ENCODE results near the gene CD300LB.

Gene CD300LB

DNA sequence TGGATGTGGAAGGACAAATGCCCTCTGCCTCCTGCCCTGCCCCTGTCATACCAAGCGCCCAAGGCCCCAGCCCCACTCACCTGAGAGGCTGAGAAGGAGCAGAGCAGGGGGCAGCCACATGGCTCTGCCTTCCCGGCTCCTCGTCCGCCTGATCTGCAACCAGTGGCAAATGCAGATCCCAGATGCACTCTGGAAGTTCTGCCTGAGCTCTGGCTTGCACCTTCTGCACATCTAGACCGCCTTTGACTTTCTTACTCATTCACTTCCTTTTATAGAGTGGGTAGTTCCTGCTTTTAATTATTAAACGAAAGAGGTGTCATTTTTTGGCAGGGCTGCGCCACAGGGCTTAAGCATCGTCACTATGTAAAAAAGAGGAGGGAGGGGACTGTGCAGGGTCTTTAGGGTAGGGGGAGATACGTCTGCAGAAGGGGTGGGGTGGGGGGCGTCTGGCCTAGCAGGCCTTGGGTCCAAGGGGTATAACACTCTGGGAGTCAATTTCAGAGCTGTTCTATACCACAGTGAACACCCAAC lies at the start of gene CD300LB:
TSS of gene CD300LB (minus strand) at position 245 of the 531 bp plus-strand sequence. CDS start at position 120, 125 bp downstream.
- no peak within 1 kb of the TSS for H3K4me2 ChIP-seq (ENCODE audit: low read length)
- H3K4me1 ChIP-seq (ENCODE audit: control insufficient read depth, low read length) = peaks cover 4% of the 10 kb centered on the region
- H3K9me2 ChIP-seq (replicated peaks; ENCODE audit: control insufficient read depth, low read length) = no peaks in the 10 kb centered on the region
- H3F3A ChIP-seq (ENCODE audit: control insufficient read depth, insufficient read depth) = no peaks in the 10 kb centered on the region
- no peaks in the 10 kb centered on the region for H4K20me1 ChIP-seq (ENCODE audit: control insufficient read depth, insufficient read depth, low read depth, low read length)
- H3K79me2 ChIP-seq (ENCODE audit: control insufficient read depth, low read length) = no peaks in the 10 kb centered on the region
- H3K27me3 ChIP-seq (ENCODE audit: control insufficient read depth, low read length) = no peaks in the 10 kb centered on the region
- H3K27ac ChIP-seq (ENCODE audit: low read depth, low read length) = no peak within 1 kb of the TSS
- H3K9me3 ChIP-seq (ENCODE audit: control insufficient read depth, insufficient read depth, low read length) = no peaks in the 10 kb centered on the region
- H3K4me3 ChIP-seq (ENCODE audit: low read length) = no peak within 1 kb of the TSS
- TF ChIP-seq EZH2phosphoT487 (IDR thresholded peaks at IDR 0.05; ENCODE audit: borderline replicate concordance, low read length) (no peak), CTCF (IDR thresholded peaks at IDR 0.05; ENCODE audit: low read depth, low read length, poor library complexity, severe bottlenecking) (no peak)
- no peaks in the 10 kb centered on the region for H3K36me3 ChIP-seq (ENCODE audit: control insufficient read depth, low read length)

DNA sequence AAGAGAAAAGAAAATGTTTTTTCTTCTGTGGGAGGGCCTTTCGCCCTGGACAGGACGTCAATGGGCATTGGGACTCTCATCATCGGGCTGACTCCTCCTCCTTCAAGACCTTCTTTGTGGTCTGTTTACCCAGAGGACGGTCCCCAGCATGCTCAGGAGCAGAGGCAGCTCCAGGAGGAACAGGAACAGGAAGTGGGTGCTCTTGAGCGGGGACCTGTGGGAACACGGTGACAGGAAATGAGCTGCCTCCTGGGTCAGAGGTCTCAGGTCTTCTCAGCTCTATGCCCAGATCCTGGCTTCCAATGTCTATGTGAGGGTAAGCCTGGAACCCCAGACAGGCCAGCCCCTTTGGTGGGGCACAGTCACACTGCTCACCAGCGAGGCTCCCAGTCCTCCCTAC lies 48.6 kb upstream of the CD300LB start:
- Histone ChIP-seq H3K79me2 (ENCODE audit: control insufficient read depth, low read length) (no peaks in the 10 kb centered on the region), H3K9me3 (ENCODE audit: control insufficient read depth, insufficient read depth, low read length) (peaks cover 5% of the 10 kb centered on the region; the same call in 1 of the 2 replicates), H4K20me1 (ENCODE audit: control insufficient read depth, insufficient read depth, low read depth, low read length) (no peaks in the 10 kb centered on the region), H3K4me2 (ENCODE audit: low read length) (no peak overlapping the region), H3K27me3 (ENCODE audit: control insufficient read depth, low read length) (no peaks in the 10 kb centered on the region), H3K4me3 (ENCODE audit: low read length) (no peak overlapping the region), H3K4me1 (ENCODE audit: control insufficient read depth, low read length) (no peaks in the 10 kb centered on the region), H3K36me3 (ENCODE audit: control insufficient read depth, low read length) (no peaks in the 10 kb centered on the region), H3F3A (ENCODE audit: control insufficient read depth, insufficient read depth) (no peaks in the 10 kb centered on the region), H3K9me2 (replicated peaks; ENCODE audit: control insufficient read depth, low read length) (no peaks in the 10 kb centered on the region), H3K27ac (ENCODE audit: low read depth, low read length) (no peak overlapping the region)
- TF ChIP-seq CTCF (IDR thresholded peaks at IDR 0.05; ENCODE audit: low read depth, low read length, poor library complexity, severe bottlenecking) (no peak), EZH2phosphoT487 (IDR thresholded peaks at IDR 0.05; ENCODE audit: borderline replicate concordance, low read length) (no peak)

DNA sequence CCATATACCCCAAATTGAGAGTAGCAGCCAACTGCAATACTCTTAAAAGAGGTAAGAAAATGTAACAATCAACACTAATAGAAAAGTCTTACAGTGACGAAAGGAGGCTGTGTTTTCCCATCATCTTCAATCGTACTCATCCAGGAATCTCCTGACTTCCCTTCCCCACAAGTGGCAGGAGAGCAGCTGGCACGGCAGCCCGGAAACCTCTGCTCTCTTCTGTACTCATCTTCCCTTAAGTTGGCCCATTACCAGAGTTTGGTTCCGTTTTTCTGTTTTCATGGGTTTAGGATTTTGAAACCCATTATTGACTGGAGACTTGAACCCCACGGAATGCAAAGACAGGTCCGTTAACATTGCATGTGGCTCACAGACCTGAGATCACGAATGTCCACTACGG lies 47.7 kb upstream of the CD300LB start:
- Histone ChIP-seq H3K36me3 (ENCODE audit: control insufficient read depth, low read length) (no peaks in the 10 kb centered on the region), H3K27me3 (ENCODE audit: control insufficient read depth, low read length) (no peaks in the 10 kb centered on the region)

More for the DNA sequence above, 47.7 kb upstream of the CD300LB start:
- Histone ChIP-seq H3K27ac (ENCODE audit: low read depth, low read length) (no peak overlapping the region), H3K4me2 (ENCODE audit: low read length) (no peak overlapping the region), H3K4me3 (ENCODE audit: low read length) (no peak overlapping the region), H3K9me3 (ENCODE audit: control insufficient read depth, insufficient read depth, low read length) (no peaks in the 10 kb centered on the region), H3F3A (ENCODE audit: control insufficient read depth, insufficient read depth) (no peaks in the 10 kb centered on the region), H3K4me1 (ENCODE audit: control insufficient read depth, low read length) (no peaks in the 10 kb centered on the region), H3K79me2 (ENCODE audit: control insufficient read depth, low read length) (no peaks in the 10 kb centered on the region), H4K20me1 (ENCODE audit: control insufficient read depth, insufficient read depth, low read depth, low read length) (no peaks in the 10 kb centered on the region), H3K9me2 (replicated peaks; ENCODE audit: control insufficient read depth, low read length) (no peaks in the 10 kb centered on the region)
- no peak for TF ChIP-seq CTCF (IDR thresholded peaks at IDR 0.05; ENCODE audit: low read depth, low read length, poor library complexity, severe bottlenecking)
- TF ChIP-seq EZH2phosphoT487 (IDR thresholded peaks at IDR 0.05; ENCODE audit: borderline replicate concordance, low read length) = no peak

Data from DOHH2 (cell line).